Neural cell (in vitro differentiated cells): Measurements from ENCODE around the gene POFUT1. TPM values are rescaled to one million over a fixed set of nuclear protein-coding genes. Genes with fewer than 3 reads are reported as not detected.
"Not testable (repeated sequence)": the region's sequence is repeated elsewhere in the genome, so short reads cannot be mapped to it uniquely, and the experiment has no call there.

Experiments used
- H2AFZ ChIP-seq: fragments of 200-600, 300-800 bp; sonication (generic), shearing (Covaris generic); 2 replicates; pipeline ENCODE4 v1.6.0; 2014; ENCODE audit warnings: low read depth, mild to moderate bottlenecking, antibody characterized with exemption, low read length, moderate library complexity
- H3F3A ChIP-seq: fragments of 200-600 bp; shearing (Covaris generic); 2 replicates; pipeline ENCODE4 v1.6.1; 2016; ENCODE audit warnings: mild to moderate bottlenecking, moderate library complexity, mixed read lengths, antibody characterized with exemption, low read length; ENCODE audit not compliant: insufficient read depth, poor library complexity, severe bottlenecking
- H3K27ac ChIP-seq: fragments of 200-600, 300-800 bp; sonication (generic), shearing (Covaris generic); 2 replicates; pipeline ENCODE4 v1.5.1; 2014; ENCODE audit warnings: mild to moderate bottlenecking, low read length, moderate library complexity
- H3K27me3 ChIP-seq: fragments of 300-800, 200-600 bp; sonication (generic), shearing (Covaris generic); 2 replicates; pipeline ENCODE4 v1.6.0; 2014; ENCODE audit warnings: mild to moderate bottlenecking, low read depth, low read length, moderate library complexity; ENCODE audit not compliant: insufficient read depth
- H3K36me3 ChIP-seq: fragments of 300-800, 200-600 bp; sonication (generic), shearing (Covaris generic); 2 replicates; pipeline ENCODE4 v1.5.1; 2014; ENCODE audit warnings: mild to moderate bottlenecking, antibody characterized with exemption, low read length, moderate library complexity; ENCODE audit not compliant: insufficient read depth
- H3K4me2 ChIP-seq: fragments of 300-800, 200-600 bp; sonication (generic), shearing (Covaris generic); 2 replicates; pipeline ENCODE4 v1.6.0; 2014; ENCODE audit warnings: mild to moderate bottlenecking, low read length
- H3K4me3 ChIP-seq: fragments of 300-800, 200-600 bp; sonication (generic), shearing (Covaris generic); 2 replicates; pipeline ENCODE4 v1.5.1; 2014; ENCODE audit warnings: mild to moderate bottlenecking, low read length, moderate library complexity
- H3K79me2 ChIP-seq: fragments of 200-600 bp; shearing (Covaris generic); replicated peaks from 2 replicates; pipeline ENCODE4 v1.6.0; 2014; ENCODE audit warnings: mild to moderate bottlenecking, low read length, moderate library complexity; ENCODE audit not compliant: insufficient read depth
- H3K9ac ChIP-seq: fragments of 300-800, 200-600 bp; sonication (generic), shearing (Covaris generic); 2 replicates; pipeline ENCODE4 v1.6.1; 2016; ENCODE audit warnings: mild to moderate bottlenecking, low read length, mixed read lengths
- H3K9me2 ChIP-seq: fragments of 200-600 bp; shearing (Covaris generic); 2 replicates; pipeline ENCODE4 v1.6.1; 2016; ENCODE audit warnings: mild to moderate bottlenecking, low read length, mixed read lengths; ENCODE audit not compliant: insufficient read depth
- H3K9me3 ChIP-seq: fragments of 200-600, 300-800 bp; sonication (generic), shearing (Covaris generic); 2 replicates; pipeline ENCODE4 v1.6.1; 2016; ENCODE audit warnings: mild to moderate bottlenecking, mixed run types, low read length, moderate library complexity, mixed read lengths
- H4K20me1 ChIP-seq: fragments of 200-600 bp; shearing (Covaris generic); 2 replicates; pipeline ENCODE4 v1.6.1; 2016; ENCODE audit warnings: mild to moderate bottlenecking, mixed run types; ENCODE audit not compliant: insufficient read depth
- EP300 ChIP-seq: fragments of 450-650 bp; conservative IDR thresholded peaks from 2 replicates; pipeline ENCODE4 v1.6.1; 2014; ENCODE audit warnings: antibody characterized with exemption, mild to moderate bottlenecking, moderate library complexity; ENCODE audit not compliant: poor library complexity, severe bottlenecking
- EZH2 ChIP-seq: fragments of 200-600, 300-800 bp; shearing (Covaris generic), sonication (generic); IDR thresholded peaks from 2 replicates; pipeline ENCODE4 v1.6.1; 2014; ENCODE audit warnings: antibody characterized with exemption, low read length, borderline replicate concordance, mild to moderate bottlenecking; ENCODE audit not compliant: insufficient read depth, poor library complexity, severe bottlenecking
- MXI1 ChIP-seq: fragments of 450-650 bp; conservative IDR thresholded peaks from 2 replicates; pipeline ENCODE4 v1.6.1; 2014; ENCODE audit warnings: antibody characterized with exemption, mild to moderate bottlenecking; ENCODE audit not compliant: poor library complexity, severe bottlenecking
- POLR2AphosphoS5 ChIP-seq: IDR thresholded peaks from 2 replicates; pipeline ENCODE4 v1.6.1; 2012
- RAD21 ChIP-seq: fragments of 450-650 bp; conservative IDR thresholded peaks from 2 replicates; pipeline ENCODE4 v1.6.1; 2014; ENCODE audit warnings: antibody characterized with exemption, mild to moderate bottlenecking, moderate library complexity
- REST ChIP-seq: IDR thresholded peaks from 2 replicates; pipeline ENCODE4 v1.6.1; 2012; ENCODE audit warnings: borderline replicate concordance
- SMC3 ChIP-seq: fragments of 450-650 bp; conservative IDR thresholded peaks from 2 replicates; pipeline ENCODE4 v1.6.1; 2014; ENCODE audit warnings: antibody characterized with exemption, mild to moderate bottlenecking, moderate library complexity; ENCODE audit not compliant: poor library complexity
- TAF1 ChIP-seq: IDR thresholded peaks from 2 replicates; pipeline ENCODE4 v1.6.1; 2012; ENCODE audit warnings: low read depth
- polyA plus RNA-seq: library from polyadenylated mRNA; depleted of rRNA; stranded (reverse); fragments of >200 nt; gene quantifications from 2 replicates; pipeline ENCODE4 v1.2.3, GENCODE V29; 2014
- TF ChIP-seq, protein P1 (sequence below): fragments of 450-650 bp; IDR thresholded peaks from 2 replicates; pipeline ENCODE4 v1.5.1; 2014; ENCODE audit warnings: antibody characterized with exemption, mild to moderate bottlenecking, moderate library complexity; ENCODE audit not compliant: poor library complexity, severe bottlenecking

The POFUT1 gene
- polyA plus RNA-seq, 1 donor from 2014 or later: 14.0 TPM

DNA sequence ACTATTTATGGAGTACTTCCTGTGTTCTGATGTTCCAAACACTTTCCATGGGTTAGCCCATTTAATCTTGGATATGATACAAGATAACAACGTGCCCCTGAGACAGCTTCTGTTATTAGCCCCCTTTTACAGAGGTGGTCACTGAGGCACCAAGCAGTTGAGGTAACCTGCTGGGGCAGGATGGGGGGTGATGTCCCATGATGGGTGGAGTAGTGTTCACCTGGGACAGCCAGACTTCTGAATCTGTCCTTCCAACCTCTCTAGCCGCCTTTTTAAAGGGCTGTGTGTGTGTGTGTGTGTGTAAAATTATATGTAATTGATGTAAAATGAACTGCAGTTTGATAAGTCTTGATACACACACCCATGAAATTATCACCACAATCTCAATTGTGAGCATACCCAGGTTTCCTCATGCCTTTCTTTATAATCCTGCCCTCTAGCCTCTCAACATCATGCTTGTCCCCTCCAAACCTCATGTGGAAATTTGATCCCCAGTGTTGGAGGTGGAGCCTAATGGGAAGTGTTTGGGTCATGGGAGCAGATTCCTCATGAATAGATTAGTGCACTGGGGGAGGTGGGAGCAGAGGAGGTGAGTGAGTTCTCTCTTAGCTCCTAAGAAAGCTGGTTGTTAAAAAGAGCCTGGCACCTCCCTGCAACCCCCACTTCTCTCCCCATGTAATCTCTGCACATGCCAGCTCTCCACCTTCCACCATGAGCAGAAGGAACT, 39.3 kb upstream of the POFUT1 start:
- H3K4me3 ChIP-seq: no peak overlapping the region
- TF ChIP-seq REST: no peak
- TF ChIP-seq MXI1: no peak
- no peak for TF ChIP-seq RAD21
- no peak for TF ChIP-seq EP300
- no peak for TF ChIP-seq TAF1
- TF ChIP-seq POLR2AphosphoS5: no peak
- no peak for TF ChIP-seq EZH2
- TF ChIP-seq, protein P1, sequence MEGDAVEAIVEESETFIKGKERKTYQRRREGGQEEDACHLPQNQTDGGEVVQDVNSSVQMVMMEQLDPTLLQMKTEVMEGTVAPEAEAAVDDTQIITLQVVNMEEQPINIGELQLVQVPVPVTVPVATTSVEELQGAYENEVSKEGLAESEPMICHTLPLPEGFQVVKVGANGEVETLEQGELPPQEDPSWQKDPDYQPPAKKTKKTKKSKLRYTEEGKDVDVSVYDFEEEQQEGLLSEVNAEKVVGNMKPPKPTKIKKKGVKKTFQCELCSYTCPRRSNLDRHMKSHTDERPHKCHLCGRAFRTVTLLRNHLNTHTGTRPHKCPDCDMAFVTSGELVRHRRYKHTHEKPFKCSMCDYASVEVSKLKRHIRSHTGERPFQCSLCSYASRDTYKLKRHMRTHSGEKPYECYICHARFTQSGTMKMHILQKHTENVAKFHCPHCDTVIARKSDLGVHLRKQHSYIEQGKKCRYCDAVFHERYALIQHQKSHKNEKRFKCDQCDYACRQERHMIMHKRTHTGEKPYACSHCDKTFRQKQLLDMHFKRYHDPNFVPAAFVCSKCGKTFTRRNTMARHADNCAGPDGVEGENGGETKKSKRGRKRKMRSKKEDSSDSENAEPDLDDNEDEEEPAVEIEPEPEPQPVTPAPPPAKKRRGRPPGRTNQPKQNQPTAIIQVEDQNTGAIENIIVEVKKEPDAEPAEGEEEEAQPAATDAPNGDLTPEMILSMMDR: no peak
- no peak for TF ChIP-seq SMC3
- H3K27me3 ChIP-seq: no peaks in the 10 kb centered on the region
- H3K79me2 ChIP-seq: no peaks in the 10 kb centered on the region
- H3K9me3 ChIP-seq: no peaks in the 10 kb centered on the region
- no peaks in the 10 kb centered on the region for H3K36me3 ChIP-seq
- no peaks in the 10 kb centered on the region for H4K20me1 ChIP-seq
- no peak overlapping the region for H2AFZ ChIP-seq
- no peak overlapping the region for H3K4me2 ChIP-seq
- no peaks in the 10 kb centered on the region for H3F3A ChIP-seq
- H3K9me2 ChIP-seq: no peaks in the 10 kb centered on the region
- no peak overlapping the region for H3K27ac ChIP-seq
- no peak overlapping the region for H3K9ac ChIP-seq

- H3K4me3 ChIP-seq, H3F3A ChIP-seq, H4K20me1 ChIP-seq, H3K27me3 ChIP-seq, H3K9ac ChIP-seq, H3K9me2 ChIP-seq, H3K4me2 ChIP-seq, H3K9me3 ChIP-seq, H3K27ac ChIP-seq, H3K79me2 ChIP-seq, H3K36me3 ChIP-seq, H2AFZ ChIP-seq: not testable (repeated sequence)
Measured at GRCh38 chr20:32177696-32178095, 30.0 kb upstream of the POFUT1 start.

GRCh38 chr20:32179515-32179914, 28.2 kb upstream of the POFUT1 start:
- Histone ChIP-seq H3F3A (no peaks in the 10 kb centered on the region), H3K9ac (no peak overlapping the region), H2AFZ (no peak overlapping the region), H4K20me1 (no peaks in the 10 kb centered on the region), H3K79me2 (no peaks in the 10 kb centered on the region), H3K9me2 (no peaks in the 10 kb centered on the region), H3K4me2 (no peak overlapping the region), H3K27ac (no peak overlapping the region), H3K27me3 (no peaks in the 10 kb centered on the region), H3K9me3 (no peaks in the 10 kb centered on the region), H3K4me3 (no peak overlapping the region), H3K36me3 (no peaks in the 10 kb centered on the region)
- TF ChIP-seq SMC3 (no peak), TAF1 (no peak), REST (no peak), RAD21 (no peak), POLR2AphosphoS5 (no peak), MXI1 (no peak), EP300 (no peak)
- TF ChIP-seq, protein P1: no peak
